Tracheal epithelial cell (primary cell): ENCODE measurements around the gene VPS35L. TPM values are rescaled to one million over a fixed set of nuclear protein-coding genes. Genes with fewer than 3 reads are reported as not detected.

Experiments used
- total RNA-seq: library from RNA; depleted of rRNA; stranded (reverse); fragments of >200 nt; gene quantifications from 2 replicates; pipeline ENCODE4 v1.2.1, GENCODE V29; 2014

The VPS35L gene, protein sequence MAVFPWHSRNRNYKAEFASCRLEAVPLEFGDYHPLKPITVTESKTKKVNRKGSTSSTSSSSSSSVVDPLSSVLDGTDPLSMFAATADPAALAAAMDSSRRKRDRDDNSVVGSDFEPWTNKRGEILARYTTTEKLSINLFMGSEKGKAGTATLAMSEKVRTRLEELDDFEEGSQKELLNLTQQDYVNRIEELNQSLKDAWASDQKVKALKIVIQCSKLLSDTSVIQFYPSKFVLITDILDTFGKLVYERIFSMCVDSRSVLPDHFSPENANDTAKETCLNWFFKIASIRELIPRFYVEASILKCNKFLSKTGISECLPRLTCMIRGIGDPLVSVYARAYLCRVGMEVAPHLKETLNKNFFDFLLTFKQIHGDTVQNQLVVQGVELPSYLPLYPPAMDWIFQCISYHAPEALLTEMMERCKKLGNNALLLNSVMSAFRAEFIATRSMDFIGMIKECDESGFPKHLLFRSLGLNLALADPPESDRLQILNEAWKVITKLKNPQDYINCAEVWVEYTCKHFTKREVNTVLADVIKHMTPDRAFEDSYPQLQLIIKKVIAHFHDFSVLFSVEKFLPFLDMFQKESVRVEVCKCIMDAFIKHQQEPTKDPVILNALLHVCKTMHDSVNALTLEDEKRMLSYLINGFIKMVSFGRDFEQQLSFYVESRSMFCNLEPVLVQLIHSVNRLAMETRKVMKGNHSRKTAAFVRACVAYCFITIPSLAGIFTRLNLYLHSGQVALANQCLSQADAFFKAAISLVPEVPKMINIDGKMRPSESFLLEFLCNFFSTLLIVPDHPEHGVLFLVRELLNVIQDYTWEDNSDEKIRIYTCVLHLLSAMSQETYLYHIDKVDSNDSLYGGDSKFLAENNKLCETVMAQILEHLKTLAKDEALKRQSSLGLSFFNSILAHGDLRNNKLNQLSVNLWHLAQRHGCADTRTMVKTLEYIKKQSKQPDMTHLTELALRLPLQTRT
- total RNA-seq: 9.2 and 15.9 TPM in 2 replicates

DNA sequence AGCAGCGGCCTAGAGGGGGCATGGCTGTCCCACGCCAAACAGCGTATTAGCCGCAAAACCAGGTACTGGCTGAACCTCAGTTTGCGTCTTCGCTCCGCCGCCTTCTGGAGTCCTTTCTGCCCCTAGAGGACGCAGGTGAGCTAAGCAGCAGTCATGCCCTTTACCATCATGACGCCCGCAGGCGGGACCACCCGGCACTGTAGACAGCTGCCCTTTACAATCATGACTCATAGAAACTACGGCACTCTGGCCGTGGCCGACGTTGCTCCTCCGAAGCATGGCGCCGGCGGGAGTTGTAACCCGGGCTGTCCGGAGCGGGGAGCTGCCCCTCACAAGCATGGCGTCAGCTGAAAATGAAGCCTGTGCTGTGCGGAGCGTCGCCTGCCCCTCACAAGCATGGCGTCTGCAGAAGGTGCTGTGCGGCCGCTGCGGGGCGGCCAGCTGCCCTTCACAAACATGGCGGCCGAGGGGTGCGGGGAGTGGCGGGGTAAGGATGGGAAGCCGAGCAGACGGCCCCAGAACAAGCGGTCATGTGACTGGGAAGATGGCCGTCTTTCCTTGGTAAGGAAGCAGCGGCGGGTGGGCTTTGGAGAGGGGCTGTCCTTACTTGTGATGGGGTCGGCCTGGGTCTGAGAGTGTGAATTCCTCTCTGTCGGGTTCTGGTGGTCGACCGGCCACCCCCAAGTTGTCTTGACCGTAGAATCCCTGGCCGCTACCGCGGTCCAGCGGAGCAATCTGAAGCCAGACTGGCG, at the start of gene VPS35L:
Gene VPS35L, plus strand, starts transcription at position 518 of the 752 bp plus-strand sequence. Its CDS starts 27 bp downstream, at position 545.

DNA sequence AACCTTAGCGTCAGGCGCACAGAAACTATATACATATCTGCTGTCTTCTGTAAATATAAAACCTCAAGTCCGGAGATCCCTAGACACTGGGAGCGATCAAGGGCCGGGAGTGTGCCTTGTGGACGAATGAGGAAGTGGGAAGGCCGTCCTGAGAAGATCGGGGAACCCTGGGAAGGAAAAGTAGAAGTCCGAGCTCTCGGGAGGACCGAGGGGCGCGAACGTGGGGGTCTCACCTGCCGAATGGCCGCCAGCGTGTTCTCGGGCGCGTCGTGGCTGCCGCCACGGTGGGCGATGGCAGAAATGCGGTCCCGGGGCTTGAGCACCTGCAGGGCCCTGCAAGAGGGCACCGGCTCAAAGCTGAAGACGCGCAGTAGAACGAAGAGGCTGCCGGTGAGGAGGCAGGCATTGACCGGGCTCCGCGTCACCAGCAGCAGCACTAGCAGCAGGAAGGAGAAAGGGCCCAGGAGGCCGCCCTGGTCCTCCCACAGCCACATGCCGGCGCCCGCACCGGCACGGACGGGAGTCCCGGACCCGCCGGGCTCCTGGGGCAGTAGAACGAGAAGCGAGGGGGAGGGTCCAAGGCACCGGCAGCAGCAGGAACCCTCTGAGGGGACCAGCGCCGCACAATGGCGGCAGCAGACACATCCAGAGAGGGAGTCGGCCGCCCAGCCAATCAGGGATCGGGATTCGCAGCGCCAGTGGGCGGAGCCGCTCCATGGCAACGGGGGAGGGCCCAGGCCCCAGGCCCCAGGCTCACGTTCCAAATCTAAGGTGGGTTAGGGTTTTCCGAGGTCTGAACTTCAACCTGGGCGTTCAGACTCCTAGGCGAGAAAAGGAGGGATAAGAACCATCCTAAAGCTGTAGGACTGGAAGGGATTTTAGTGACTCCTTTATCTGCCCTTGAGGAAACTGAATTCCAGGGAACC, 33.8 kb upstream of the VPS35L start, which contains the start of gene GDE1:
Gene GDE1, minus strand, starts transcription at position 628 of the 926 bp plus-strand sequence. Its CDS starts 134 bp downstream, at position 494.

GRCh38 chr16:19523559-19524355, 31.7 kb upstream of the VPS35L start, which contains the start of gene CCP110:
Gene CCP110, plus strand, starts transcription at chr16:19523942. Its CDS starts 3,940 bp downstream, at chr16:19527882.

GRCh38 chr16:19717741-19718623, 162.5 kb downstream of the VPS35L start, which contains the start of the genes IQCK and KNOP1:
Gene IQCK, plus strand, starts transcription at chr16:19718271. Its CDS starts 36 bp downstream, at chr16:19718307.
Gene KNOP1, minus strand, starts transcription at chr16:19718227. Its CDS starts 3,192 bp downstream, at chr16:19715035.

Other genes with a start within 250 kb of the VPS35L start
- 0.43 TPM in 1 of 2 replicates, not detected in the other for gene TMC5, start 137.8 kb upstream of the VPS35L start, total RNA-seq
- gene GDE1, start 33.6 kb upstream of the VPS35L start, total RNA-seq: 67.0 and 124 TPM in 2 replicates
- 2.7 and 6.0 TPM in 2 replicates for gene CCP110, start 31.8 kb upstream of the VPS35L start, total RNA-seq
- 9.4 and 10.0 TPM in 2 replicates for gene KNOP1, start 162.5 kb downstream of the VPS35L start, total RNA-seq
- gene IQCK, start 162.6 kb downstream of the VPS35L start, total RNA-seq: 3.4 and 4.9 TPM in 2 replicates